GM06990 (cell line): ENCODE results near the gene SLC25A23.
"Not testable (repeated sequence)": the region's sequence is repeated elsewhere in the genome, so short reads cannot be mapped to it uniquely, and the experiment has no call there.

Source experiments
- DNase-seq: peaks from one replicate; pipeline ENCODE4 v3.0.0-alpha.2; 2011; ENCODE audit not compliant: insufficient read length; ENCODE audit errors: extremely low read depth
- H3K27me3 ChIP-seq: replicated peaks from 2 replicates; pipeline ENCODE4 v1.6.0; 2011; ENCODE audit warnings: low read length; ENCODE audit not compliant: control insufficient read depth, insufficient read depth
- H3K36me3 ChIP-seq: 2 replicates; pipeline ENCODE4 v1.5.1; 2011; ENCODE audit warnings: low read length; ENCODE audit not compliant: control insufficient read depth, insufficient read depth
- H3K4me3 ChIP-seq: replicated peaks from 2 replicates; pipeline ENCODE4 v1.5.1; 2011; ENCODE audit warnings: low read depth, mild to moderate bottlenecking, control low read depth, low read length
- CTCF ChIP-seq: IDR thresholded peaks from 2 replicates; pipeline ENCODE4 v1.5.1; 2011; ENCODE audit warnings: low read length, control low read depth, mild to moderate bottlenecking, inconsistent platforms; ENCODE audit not compliant: insufficient read depth, poor library complexity, severe bottlenecking

Gene SLC25A23

GRCh38 chr19:6409346-6409745 is 50.2 kb downstream of the SLC25A23 start:
- no peak for DNase-seq
- no peak overlapping the region for H3K4me3 ChIP-seq
- TF ChIP-seq CTCF = no peak
- H3K36me3 ChIP-seq = peaks cover 6% of the 10 kb centered on the region
- no peaks in the 10 kb centered on the region for H3K27me3 ChIP-seq

- no peaks in the 10 kb centered on the region for H3K27me3 ChIP-seq
- no peak for DNase-seq
- H3K36me3 ChIP-seq = no peaks in the 10 kb centered on the region
- no peak overlapping the region for H3K4me3 ChIP-seq
- no peak for TF ChIP-seq CTCF
Measured at GRCh38 chr19:6406401-6406800, 53.2 kb downstream of the SLC25A23 start.

- Histone ChIP-seq H3K36me3 (no peaks in the 10 kb centered on the region), H3K4me3 (no peak overlapping the region), H3K27me3 (no peaks in the 10 kb centered on the region)
- no peak for TF ChIP-seq CTCF
- no peak for DNase-seq
Measured at GRCh38 chr19:6402837-6403608, 56.6 kb downstream of the SLC25A23 start.

GRCh38 chr19:6402058-6402457 is 57.5 kb downstream of the SLC25A23 start:
- TF ChIP-seq CTCF = no peak

GRCh38 chr19:6400062-6400944 is 59.3 kb downstream of the SLC25A23 start:
- not testable (repeated sequence) for H3K36me3 ChIP-seq, H3K4me3 ChIP-seq, H3K27me3 ChIP-seq, DNase-seq

More at GRCh38 chr19:6402058-6402457, 57.5 kb downstream of the SLC25A23 start:
- no peak overlapping the region for H3K4me3 ChIP-seq
- DNase-seq = no peak
- H3K27me3 ChIP-seq = no peaks in the 10 kb centered on the region
- no peaks in the 10 kb centered on the region for H3K36me3 ChIP-seq

GRCh38 chr19:6396305-6396704 is 63.3 kb downstream of the SLC25A23 start:
- H3K27me3 ChIP-seq = no peaks in the 10 kb centered on the region
- peaks cover 2% of the 10 kb centered on the region; the same call in 1 of the 2 replicates for H3K36me3 ChIP-seq
- no peak for TF ChIP-seq CTCF
- H3K4me3 ChIP-seq = no peak overlapping the region
- no peak for DNase-seq
